ENCODE data around the gene KLF5. TPM values are rescaled to one million over a fixed set of nuclear protein-coding genes. Genes with fewer than 3 reads are reported as not detected.

The KLF5 gene
- polyA plus RNA-seq, 1 of the 3 experiments (the other 2 are of a cell fraction), result 2.7 TPM

GRCh38 chr13:73077865-73078264 lies 19.1 kb downstream of the KLF5 start:
- H3K4me2 ChIP-seq, result no peak overlapping the region
- H3F3A ChIP-seq (replicated peaks; ENCODE audit: insufficient read depth), result no peaks in the 10 kb centered on the region
- no peak overlapping the region for H3K9ac ChIP-seq
- DNase-seq, result no peak
- H3K4me3 ChIP-seq (ENCODE audit: low read depth in 2 of 2, low read length in 1 of 2), result no peak overlapping the region
- H3K79me2 ChIP-seq (ENCODE audit: insufficient read depth), result no peaks in the 10 kb centered on the region
- no peaks in the 10 kb centered on the region for H3K9me2 ChIP-seq
- POLR2A ChIA-PET, result no interaction called here
- H3K27ac ChIP-seq (ENCODE audit: low read depth in 2 of 2, low read length in 1 of 2), result no peak overlapping the region
- H2AFZ ChIP-seq (ENCODE audit: low read depth), result no peak overlapping the region
- H3K4me1 ChIP-seq (ENCODE audit: control insufficient read depth in 1 of 2, insufficient read depth in 2 of 2, low read depth in 1 of 2, low read length in 1 of 2), result no peaks in the 10 kb centered on the region
- no peaks in the 10 kb centered on the region for H4K20me1 ChIP-seq (ENCODE audit: insufficient read depth)
- CTCF ChIA-PET, result no interaction called here
- H3K9me3 ChIP-seq, result no peaks in the 10 kb centered on the region
- no peaks in the 10 kb centered on the region for H3K27me3 ChIP-seq (ENCODE audit: insufficient read depth)
- TF ChIP-seq POLR2AphosphoS5 (IDR thresholded peaks at IDR 0.05; ENCODE audit: low read depth, low read length) (no peak), NFIC (IDR thresholded peaks at IDR 0.05; ENCODE audit: borderline replicate concordance) (no peak), TCF12 (IDR thresholded peaks at IDR 0.05) (no peak), FOXJ3 (CRISPR knock-in tag; IDR thresholded peaks at IDR 0.05) (no peak), MXI1 (IDR thresholded peaks at IDR 0.05; ENCODE audit: low read depth, low read length) (no peak), MEF2A (IDR thresholded peaks at IDR 0.05; ENCODE audit: borderline replicate concordance, low read depth) (no peak), ELF1 (IDR thresholded peaks at IDR 0.05) (no peak), TAF1 (IDR thresholded peaks at IDR 0.05; ENCODE audit: borderline replicate concordance, low read depth, low read length) (no peak), USF1 (IDR thresholded peaks at IDR 0.05; ENCODE audit: borderline replicate concordance, low read depth) (no peak), NRF1 (IDR thresholded peaks at IDR 0.05; ENCODE audit: low read depth, low read length) (no peak), FOXM1 (IDR thresholded peaks at IDR 0.05; ENCODE audit: low read depth) (no peak), RFX5 (IDR thresholded peaks at IDR 0.05; ENCODE audit: low read length) (no peak), SIN3A (IDR thresholded peaks at IDR 0.05; ENCODE audit: borderline replicate concordance, low read depth, low read length) (no peak), CTCF (IDR thresholded peaks at IDR 0.05) (no peak), EZH2phosphoT487 (IDR thresholded peaks at IDR 0.05; ENCODE audit: borderline replicate concordance, low read depth) (no peak), RXRA (IDR thresholded peaks at IDR 0.05; ENCODE audit: borderline replicate concordance, low read depth) (no peak), IRF3 (IDR thresholded peaks at IDR 0.05; ENCODE audit: low read depth, low read length) (no peak), GABPA (IDR thresholded peaks at IDR 0.05; ENCODE audit: low read depth) (no peak), MAX (IDR thresholded peaks at IDR 0.05; ENCODE audit: low read depth) (no peak)
- peaks cover 0 to 4% of the 10 kb centered on the region in 2 experiments for H3K36me3 ChIP-seq (replicated peaks in 1 of 2; ENCODE audit: control insufficient read depth in 1 of 2, insufficient read depth in 2 of 2, low read length in 1 of 2)
- 94% methylated on average over 9 of the region's 9 CpGs for WGBS (ENCODE audit: low lambda C conversion rate)
